Fibroblast of the aortic adventitia (primary cell): ENCODE measurements around the gene REC8. TPM values are rescaled to one million over a fixed set of nuclear protein-coding genes. Genes with fewer than 3 reads are reported as not detected.

Source experiments
- DNase-seq: peaks from one replicate; pipeline ENCODE4 v3.0.0-alpha.2; 2010; ENCODE audit warnings: low read depth
- H3K4me3 ChIP-seq: 2 replicates; pipeline ENCODE4 v1.5.1; 2011; ENCODE audit warnings: low read depth, mild to moderate bottlenecking, control low read depth, low read length, moderate library complexity
- total RNA-seq: library from RNA; depleted of rRNA; stranded (reverse); fragments of >200 nt; gene quantifications from 2 replicates; pipeline ENCODE4 v1.2.3, GENCODE V29; 2012; ENCODE audit warnings: low replicate concordance
- TF ChIP-seq, protein P1 (sequence below): IDR thresholded peaks from 2 replicates; pipeline ENCODE4 v1.5.1; 2011; ENCODE audit warnings: mild to moderate bottlenecking, low read length, control low read depth, inconsistent platforms; ENCODE audit not compliant: insufficient read depth

Gene REC8
- total RNA-seq, 1 donor, result 1.9 TPM

DNA sequence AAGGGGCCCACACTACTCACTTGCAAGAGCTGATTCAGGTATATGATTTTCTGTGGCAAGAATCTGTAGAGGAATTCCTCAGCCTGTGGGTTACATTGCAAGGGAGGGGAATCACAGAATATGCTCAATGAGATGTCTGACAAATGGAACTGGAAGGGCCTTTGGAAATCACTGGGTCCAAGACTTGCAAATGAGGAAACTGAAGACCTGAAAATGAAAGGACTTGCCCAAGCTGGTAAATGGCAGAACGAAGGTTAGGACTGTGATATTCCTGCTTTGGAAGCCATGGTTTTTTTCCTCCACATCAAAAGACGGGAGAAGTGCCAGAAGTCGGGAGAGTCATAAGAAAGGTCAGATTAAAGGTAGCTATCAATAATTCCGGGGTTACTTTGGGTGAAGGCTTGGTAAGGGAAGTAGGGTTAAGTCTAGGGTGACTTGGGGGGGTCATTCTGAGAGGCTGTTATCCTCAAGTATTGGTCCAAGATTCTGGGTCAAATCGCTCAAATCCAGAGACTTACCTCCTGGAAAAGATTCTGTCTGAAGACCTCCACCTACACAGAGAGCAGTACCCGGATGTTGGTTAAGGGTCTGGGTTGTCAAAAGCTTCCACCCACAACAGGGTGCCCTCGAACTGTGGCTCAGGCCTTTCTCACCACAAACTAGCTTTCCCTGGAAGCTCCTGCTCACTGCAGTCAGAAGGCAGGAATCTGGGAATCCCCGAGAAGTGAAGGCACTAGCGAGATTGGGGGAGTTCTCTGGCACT, 26.0 kb upstream of the REC8 start:
- H3K4me3 ChIP-seq, result peak overlapping the region; percentile 95
- peak; percentile 11 for DNase-seq
- TF ChIP-seq, protein P1, sequence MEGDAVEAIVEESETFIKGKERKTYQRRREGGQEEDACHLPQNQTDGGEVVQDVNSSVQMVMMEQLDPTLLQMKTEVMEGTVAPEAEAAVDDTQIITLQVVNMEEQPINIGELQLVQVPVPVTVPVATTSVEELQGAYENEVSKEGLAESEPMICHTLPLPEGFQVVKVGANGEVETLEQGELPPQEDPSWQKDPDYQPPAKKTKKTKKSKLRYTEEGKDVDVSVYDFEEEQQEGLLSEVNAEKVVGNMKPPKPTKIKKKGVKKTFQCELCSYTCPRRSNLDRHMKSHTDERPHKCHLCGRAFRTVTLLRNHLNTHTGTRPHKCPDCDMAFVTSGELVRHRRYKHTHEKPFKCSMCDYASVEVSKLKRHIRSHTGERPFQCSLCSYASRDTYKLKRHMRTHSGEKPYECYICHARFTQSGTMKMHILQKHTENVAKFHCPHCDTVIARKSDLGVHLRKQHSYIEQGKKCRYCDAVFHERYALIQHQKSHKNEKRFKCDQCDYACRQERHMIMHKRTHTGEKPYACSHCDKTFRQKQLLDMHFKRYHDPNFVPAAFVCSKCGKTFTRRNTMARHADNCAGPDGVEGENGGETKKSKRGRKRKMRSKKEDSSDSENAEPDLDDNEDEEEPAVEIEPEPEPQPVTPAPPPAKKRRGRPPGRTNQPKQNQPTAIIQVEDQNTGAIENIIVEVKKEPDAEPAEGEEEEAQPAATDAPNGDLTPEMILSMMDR, result no peak

DNA sequence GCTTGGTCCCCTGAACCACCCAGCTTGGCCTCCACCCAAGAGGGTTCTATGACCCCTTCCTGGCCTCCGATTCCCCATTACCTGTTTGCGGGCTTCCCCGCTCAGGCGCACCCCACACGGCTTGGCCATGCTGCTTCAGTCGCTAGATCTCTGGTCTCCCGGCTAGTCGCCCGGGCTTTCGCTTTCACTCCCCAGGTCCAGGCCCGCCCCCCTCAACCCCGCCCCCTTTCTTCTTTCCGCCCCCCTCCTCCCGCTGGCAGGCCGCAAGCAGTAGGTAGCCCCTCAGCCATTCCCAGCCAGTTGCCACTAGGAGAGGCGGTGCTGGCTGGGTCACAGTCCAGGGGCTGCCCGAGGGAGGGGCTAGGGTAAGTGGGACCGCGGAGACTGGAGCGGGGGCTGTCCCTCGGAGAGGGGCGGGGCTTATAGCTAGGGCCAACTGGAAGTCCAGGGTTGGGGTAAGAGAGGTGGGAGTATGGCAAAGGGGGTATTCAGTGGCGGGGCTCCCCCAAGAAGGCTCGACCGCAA, 25.4 kb upstream of the REC8 start, which contains the start of gene PSME2:
Gene PSME2, minus strand, starts transcription at position 158 of the 525 bp plus-strand sequence. Its CDS starts 29 bp downstream, at position 129.
- TF ChIP-seq, protein P1, result peak; percentile 4

DNA sequence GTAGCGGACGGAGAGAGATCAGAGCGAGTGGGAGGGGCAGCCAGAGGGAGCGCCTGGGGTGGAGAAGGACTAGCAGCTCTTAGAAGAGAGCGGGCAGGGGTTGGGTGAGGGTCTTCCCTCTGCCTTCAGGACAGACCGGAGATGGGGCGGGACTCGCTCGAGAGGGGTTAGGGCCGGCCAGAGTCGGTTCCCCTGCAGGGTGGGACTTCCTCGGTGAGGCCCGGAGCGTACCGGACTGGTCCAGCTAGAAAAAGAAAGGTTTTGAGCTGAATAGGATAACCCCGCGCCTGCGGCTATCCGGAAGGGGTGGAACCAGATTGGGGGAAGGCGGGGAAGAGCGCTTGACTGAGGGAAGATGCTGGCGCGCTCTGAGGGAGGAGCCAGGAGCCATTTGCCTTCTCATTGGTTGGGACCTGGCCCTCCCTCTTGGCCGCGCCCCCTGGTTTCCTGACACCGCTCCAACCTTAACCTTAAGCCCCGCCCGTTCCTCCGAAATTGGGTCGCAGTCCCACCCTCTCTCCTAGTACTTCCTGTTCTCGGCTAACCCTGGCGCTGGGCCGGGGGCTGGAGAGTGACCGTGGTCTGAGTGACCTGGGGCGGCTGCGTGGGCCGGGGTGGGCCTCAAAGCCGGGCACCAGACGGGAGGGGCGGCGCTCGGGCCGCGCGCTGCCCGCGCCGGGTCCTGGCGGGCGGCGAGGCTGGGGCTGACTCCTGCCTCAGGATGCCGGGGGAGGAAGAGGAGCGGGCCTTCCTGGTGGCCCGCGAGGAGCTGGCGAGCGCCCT, 24.7 kb upstream of the REC8 start, which contains the start of gene RNF31:
Gene RNF31, plus strand, starts transcription at position 521 of the 783 bp plus-strand sequence. Its CDS starts 201 bp downstream, at position 722.
- TF ChIP-seq, protein P1, result no peak
- peak; percentile 98 for DNase-seq
- peak within 1 kb of the TSS; percentile 95 for H3K4me3 ChIP-seq

More for the DNA sequence above, 25.4 kb upstream of the REC8 start, which contains the start of gene PSME2:
- peak; percentile 93 for DNase-seq
- H3K4me3 ChIP-seq, result peak within 1 kb of the TSS; percentile 95

DNA sequence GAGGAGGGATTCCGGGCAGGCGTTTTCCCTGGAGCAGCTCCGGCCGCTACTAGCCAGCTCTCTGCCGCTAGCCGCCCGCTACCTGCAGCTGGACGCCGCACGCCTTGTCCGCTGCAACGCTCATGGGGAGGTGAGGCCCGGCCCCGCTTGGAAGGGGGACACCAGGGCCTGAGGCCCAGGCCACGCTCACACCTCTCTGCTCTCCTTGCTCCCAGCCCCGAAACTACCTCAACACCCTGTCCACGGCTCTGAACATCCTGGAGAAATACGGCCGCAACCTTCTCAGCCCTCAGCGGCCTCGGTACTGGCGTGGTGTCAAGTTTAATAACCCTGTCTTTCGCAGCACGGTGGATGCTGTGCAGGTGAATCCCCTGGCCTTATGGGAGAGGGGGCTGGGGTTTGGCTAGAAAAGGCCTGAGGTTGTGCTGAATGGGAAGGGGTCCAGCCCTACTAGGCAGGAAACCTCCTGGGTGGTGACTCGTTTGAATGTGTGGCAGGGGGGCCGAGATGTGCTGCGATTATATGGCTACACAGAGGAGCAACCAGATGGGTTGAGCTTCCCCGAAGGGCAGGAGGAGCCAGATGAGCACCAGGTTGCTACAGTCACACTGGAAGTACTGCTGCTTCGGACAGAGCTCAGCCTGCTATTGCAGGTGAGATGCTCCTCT, 24.0 kb upstream of the REC8 start:
- no peak for DNase-seq
- peak overlapping the region; percentile 89 for H3K4me3 ChIP-seq
- TF ChIP-seq, protein P1, result no peak

DNA sequence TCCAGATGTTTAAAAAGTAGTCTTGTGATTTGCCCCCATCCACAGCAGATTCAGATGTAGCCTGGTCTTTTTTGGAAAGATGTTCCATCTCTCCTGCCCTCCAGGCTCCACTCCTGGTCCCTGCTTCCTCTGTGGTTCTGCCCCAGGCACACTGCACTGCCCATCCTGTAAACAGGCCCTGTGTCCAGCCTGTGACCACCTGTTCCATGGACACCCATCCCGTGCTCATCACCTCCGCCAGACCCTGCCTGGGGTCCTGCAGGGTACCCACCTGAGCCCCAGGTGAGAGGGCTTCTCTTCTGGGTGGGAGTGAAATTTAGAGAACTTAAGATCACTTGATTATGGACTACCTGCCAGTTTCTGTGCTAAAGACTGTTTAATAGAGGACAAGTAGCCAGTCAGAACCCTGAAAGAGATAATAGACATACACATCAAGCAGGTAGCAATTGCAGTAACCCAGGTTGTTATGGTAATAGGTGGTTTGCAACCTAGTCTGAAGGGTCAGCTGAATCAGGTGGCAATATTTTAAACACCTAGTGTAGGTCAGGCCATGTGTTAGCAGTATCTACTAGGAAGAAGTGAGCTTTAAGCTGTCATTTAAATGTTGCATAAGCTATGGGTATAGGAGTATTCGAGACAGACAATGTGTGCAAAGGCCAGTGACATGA, 22.4 kb upstream of the REC8 start:
- no peak overlapping the region for H3K4me3 ChIP-seq
- DNase-seq, result no peak
- TF ChIP-seq, protein P1, result no peak

DNA sequence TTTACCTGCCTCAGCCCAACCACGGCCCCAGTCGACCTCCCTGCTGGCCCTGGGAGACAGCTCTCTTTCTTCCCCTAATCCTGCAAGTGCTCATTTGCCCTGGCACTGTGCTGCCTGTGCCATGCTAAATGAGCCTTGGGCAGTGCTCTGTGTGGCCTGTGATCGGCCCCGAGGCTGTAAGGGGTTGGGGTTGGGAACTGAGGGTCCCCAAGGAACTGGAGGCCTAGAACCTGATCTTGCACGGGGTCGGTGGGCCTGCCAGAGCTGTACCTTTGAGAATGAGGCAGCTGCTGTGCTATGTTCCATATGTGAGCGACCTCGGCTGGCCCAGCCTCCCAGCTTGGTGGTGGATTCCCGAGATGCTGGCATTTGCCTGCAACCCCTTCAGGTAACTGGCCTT, 21.8 kb upstream of the REC8 start:
- no peak for DNase-seq
- no peak overlapping the region for H3K4me3 ChIP-seq
- TF ChIP-seq, protein P1, result no peak
